ENCODE data around the gene DIAPH3.

GRCh38 chr13:60066226-60066625 is 97.5 kb downstream of the DIAPH3 start:
- no peak for TF ChIP-seq CTCF (conservative IDR thresholded peaks at IDR 0.05; ENCODE audit: low read depth, low read length)
- no peak for TF ChIP-seq EZH2 (IDR thresholded peaks at IDR 0.05; ENCODE audit: borderline replicate concordance, low read depth, low read length, poor library complexity, severe bottlenecking)

Measured in A673 (cell line).